Stimulated activated CD4-positive, alpha-beta T cell treated with anti-CD3 and anti-CD28 coated beads, Interleukin-12 subunit alpha, Interleukin-12 subunit beta, amount 100 ng/mL, for 48 hours (primary cell): ENCODE measurements around the gene RGS12.

ENCODE experiments used
- DNase-seq, 3 donors: peaks; one replicate each; pipeline ENCODE4 v3.0.0-alpha.2; 2020; ENCODE audit warnings: low read depth in 2 of 3, low spot score in 1 of 3

RGS12 gene

DNA sequence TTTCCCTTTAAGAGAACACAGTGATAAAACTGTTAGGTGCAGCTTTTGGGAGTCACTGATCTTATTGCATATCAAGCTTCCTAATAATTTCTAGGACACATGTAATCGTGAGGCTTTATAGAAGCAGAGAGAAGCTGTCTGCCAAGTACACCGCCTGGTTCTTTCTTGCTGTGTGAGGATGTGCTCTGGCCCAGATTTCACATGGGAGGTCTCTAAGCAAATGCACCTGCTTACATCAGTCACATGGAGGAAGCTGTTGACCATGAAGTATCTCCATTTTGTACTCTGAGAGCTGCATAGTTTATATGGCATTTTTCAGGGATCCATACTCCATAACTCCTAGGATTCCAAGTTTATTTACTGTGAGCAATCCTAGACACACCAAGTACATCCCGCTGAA, 37.1 kb downstream of the RGS12 start:
- DNase-seq: no peak

DNA sequence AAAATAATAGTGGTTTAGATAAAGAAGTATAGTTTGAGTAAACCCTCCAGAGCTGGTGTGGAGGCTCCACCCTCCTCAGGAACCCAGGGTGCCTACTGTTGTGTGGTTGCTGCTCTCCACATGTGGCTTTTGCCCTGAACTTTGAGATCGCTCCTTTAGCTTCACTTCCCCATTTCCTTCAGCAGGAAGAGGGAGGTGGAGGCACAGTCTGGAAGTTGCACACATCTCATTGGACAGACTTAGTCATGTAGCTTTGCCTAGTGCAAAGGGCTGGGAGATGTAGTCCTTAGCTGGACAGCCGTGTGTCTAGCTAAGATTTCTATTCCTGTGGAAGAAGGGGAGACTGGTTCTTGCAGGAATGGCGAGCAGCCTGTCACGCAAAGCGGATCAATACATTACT, 37.9 kb downstream of the RGS12 start:
- no peak for DNase-seq

DNA sequence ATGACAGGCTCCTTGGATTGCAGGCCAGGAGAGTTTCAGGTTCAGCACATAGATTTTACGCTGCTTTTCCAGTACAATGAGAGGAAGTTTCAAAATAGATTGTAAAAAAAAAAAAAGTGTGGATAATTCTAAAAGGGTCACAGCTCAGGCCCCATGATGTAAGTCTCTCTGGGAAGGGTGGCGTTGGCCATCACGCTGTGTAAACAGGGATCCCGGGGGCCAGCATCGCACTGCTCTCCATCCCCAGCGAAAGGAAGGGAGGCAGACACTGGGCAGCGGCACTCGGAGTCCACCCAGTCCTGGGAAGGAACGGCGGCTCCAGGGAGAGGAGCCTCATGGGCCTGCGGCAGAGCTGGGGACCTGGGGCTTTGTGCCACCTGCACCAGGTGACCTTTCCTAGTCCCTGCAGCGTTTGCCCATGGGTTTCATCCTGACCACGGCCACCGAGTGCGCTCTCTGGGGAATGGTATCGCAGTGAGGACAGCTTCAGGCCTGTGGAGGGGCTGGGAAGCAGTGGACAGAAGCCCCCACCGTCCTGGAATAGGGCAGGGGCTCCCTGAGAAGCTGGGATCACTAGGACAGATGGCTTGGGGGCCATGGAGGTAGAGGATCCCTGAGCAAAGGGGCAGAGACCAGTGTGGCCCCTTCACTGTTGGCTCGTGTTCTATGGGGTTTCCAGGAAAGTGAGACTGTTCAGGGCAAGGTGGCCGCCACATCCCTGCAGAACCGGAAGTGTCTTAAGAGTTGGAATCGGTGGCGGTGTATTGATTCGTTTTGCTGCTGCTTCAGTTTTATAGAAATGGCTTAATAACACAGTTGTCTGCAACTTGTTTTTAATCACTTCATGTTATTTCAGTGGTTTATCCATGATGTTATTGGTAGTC, 38.9 kb downstream of the RGS12 start:
- no peak for DNase-seq

DNA sequence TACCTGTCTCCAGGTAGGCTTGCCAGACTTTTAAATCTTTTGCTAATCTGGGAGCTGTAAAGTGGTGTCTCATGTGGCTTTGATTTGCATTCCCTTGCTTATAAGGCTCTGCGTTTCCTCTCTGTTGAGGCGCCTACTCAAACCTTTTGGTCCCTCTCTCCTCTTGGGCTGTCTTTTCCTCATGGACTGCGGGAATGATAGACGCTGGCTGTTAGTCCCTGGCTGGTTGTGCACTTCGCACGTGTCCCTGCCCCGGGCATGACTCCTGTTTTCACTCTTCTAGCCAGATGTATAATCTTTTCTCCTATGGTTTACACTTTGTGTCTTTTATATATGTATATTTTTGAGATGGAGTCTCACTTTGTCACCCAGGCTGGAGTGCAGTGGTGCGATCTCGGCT, 39.7 kb downstream of the RGS12 start:
- DNase-seq: no peak

DNA sequence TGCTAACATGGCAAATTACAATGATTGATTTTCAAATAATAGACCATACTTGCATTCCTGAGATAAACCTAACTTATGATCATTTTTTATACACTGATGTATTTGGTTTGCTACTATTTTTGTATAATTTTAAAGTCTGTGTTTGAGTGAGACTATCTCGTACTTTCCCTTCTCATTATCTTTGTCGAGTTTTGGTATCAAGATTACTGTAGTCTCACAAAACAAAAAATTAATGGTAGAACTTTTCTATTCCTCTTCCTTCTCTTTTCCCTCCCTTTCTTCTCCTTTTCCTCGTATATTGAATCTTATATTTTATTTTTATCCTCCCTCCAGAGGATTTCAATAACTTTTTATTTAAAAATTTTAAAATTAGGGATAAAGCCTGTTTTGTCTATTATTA, 41.5 kb downstream of the RGS12 start:
- no peak for DNase-seq

DNA sequence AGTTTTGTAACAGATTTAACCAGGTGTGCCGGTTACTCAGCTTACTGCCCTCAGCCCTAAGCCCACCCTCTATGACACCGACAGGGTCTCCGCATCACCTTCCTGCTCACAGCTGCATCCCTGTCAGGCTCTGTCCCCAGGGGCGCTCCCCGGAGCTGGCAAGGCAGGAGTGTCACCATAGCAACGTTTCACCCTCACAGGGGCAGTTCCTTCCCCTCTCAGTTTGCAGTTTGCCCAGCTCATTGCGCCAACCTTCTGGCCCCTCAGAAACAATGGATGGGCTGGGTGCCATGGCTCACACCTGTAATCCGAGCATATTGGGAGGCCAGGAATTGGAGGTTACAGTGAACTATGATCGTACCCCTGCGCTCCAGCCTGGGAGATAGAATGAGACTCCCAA, 42.6 kb downstream of the RGS12 start:
- DNase-seq: no peak

DNA sequence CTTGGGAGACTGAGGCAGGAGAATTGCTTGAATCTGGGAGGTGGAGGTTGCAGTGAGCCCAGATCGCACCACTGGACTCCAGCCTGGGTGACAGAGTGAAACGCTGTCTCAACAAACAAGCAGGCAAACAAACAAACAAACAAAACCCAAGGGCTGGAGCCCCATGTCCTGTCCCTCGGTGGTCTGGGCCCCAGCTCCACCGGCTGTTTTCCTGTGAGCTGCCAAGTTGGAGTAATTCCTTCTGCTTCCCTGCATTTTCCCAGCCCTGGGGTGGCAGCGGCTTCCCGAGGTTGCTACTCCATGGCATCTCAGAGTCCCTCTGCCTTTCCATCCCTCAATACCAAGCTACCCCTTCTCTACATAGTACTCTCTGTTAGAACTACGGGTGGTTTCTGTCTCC, 43.2 kb downstream of the RGS12 start:
- no peak for DNase-seq

DNA sequence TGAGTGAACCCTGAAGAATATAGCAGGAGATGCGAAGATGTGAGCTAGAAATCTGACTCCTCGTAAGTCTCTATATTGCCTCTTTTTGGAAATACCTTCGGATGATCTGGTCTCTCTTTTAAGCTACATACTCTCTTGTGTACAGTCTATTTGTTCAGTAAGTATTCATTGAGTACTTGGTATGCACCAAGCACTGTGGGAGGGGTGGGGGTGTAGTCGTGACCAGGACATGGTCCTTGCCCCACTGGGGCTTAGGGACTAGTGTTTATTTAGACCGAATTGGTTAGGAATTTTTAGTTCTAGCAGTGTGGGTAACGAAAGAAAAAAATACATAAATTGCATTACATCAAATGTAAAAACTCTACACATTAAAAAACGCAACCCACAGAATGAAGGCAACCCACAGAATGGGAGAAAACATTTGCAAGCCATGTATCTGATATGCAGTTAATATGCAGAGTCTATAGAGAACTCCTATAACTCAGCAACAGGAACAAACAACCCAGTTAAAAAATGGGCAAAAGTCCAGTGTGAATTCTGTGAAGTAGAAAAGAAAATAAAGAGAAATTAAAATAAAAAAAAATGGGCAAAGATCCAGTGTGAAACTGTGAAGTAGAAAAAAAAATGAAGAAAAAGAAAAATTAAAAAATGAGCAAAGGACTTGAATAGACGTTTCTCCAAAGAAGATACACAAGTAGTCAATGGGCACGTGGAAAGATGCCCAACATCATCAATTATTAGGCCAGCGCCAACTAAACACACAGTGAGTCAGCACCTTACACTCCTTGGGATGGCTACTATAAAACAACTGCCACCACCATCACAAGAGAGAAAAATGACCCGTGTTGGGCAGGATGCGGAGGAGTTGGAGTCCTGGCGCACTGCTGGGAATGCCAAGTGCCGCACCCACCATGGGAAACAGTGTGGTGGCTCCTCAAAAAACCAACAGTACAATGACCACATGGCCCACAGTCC, 43.8 kb downstream of the RGS12 start:
- no peak for DNase-seq

DNA sequence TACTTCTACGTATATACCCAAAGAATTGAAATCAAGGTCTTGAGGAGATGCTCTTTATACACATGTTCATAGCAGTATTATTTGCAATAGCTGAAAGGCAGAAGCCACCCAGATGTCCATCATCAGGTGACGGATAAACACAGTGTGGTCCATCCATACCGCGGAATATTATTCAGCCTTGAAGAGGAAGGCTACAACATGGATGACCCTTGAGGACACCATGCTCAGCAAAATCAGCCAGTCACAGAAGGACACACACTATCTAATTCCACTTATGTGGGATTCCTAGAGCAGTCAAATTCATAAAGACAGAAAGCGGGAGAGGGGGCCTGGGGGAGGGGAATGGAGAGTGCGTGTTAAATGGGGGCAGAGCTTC, 44.5 kb downstream of the RGS12 start:
- no peak for DNase-seq

DNA sequence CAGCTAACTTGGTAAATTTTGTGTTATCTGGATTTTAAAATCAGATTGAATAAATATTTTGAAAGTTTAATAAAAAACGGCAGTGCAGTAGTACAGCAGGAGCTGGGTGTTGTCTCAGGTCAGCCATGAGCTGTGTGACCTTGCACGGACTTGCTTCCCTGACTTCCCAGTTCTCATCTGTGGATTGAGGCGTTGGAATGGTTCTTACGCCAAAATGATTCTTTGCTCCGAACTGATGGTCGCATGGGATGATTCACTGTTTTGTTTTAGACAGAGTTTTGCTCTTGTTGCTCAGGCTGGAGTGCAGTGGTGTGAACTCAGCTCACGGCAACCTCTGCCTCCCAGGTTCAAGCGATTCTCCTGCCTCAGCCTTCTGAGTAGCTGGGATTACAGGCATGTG, 45.0 kb downstream of the RGS12 start:
- no peak for DNase-seq

DNA sequence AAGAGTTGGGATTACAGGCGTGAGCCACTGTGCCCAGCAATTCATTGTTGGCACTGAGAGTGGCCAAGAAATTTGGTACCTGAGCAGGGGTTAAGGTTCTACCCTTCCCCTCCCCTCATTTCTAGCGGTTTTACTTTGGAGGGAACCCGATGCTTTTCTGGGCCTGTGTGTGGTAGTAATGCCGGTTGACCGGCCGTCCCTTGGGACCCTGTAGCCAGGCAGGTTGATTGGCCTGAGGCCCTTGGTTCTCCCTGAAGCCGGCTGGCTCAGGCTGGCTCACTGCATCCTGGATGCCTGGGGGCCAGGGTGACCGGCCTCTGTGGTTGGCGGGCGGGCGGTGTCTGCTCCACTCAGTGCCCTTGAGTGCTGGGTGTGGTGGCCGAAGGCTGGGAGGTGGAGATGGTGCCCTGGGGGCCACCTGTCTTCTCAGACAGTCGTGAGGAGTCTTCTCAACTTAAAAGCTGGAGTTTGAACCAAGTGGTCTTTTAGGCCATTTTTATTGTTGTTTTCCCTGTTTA, 45.6 kb downstream of the RGS12 start:
- DNase-seq: no peak

DNA sequence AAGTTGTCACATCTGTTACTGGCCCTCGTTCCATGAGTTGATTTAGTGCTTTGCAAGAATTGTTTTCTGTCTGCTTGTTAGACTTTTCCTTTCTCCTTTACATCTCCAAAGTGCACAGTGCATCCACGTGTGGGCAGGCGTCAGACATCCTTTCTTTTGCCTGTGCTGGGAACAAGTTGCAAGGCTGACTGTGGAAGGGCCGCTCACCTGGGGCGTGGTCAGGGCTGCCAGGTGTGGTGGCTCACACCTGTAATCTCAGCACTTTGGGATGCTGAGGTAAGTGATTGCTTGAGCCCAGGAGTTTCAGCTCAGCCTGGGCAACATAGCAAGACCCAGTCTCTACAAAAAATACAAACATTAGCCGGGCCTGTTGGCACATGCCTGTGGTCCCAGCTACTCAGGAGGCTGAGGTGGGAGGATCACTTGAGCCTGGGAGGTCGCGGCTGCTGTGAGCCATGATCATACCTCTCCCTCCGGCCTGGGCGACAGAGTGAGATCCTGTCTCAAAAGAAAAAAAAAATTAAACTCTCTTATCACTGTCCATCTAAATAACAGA, 46.2 kb downstream of the RGS12 start:
- no peak for DNase-seq

DNA sequence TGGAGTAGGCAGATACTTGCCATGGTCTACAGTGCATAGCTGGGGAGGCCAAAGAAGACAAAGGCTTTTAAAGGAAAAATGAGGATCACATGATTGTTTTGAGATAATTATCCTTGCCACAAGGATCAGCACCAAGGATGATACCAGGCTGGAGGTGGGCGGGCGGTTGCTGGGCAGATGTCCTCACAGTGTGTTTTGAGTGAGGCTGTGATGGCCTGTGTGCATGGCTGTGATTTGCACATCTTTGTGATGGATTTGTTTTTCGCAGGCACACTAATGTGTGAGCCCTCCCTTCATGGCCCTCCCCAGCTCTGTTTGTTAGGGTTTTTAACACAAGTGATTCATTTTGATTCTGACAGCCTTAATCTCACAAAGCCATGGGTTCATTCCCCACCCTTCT, 46.8 kb downstream of the RGS12 start:
- DNase-seq: no peak

DNA sequence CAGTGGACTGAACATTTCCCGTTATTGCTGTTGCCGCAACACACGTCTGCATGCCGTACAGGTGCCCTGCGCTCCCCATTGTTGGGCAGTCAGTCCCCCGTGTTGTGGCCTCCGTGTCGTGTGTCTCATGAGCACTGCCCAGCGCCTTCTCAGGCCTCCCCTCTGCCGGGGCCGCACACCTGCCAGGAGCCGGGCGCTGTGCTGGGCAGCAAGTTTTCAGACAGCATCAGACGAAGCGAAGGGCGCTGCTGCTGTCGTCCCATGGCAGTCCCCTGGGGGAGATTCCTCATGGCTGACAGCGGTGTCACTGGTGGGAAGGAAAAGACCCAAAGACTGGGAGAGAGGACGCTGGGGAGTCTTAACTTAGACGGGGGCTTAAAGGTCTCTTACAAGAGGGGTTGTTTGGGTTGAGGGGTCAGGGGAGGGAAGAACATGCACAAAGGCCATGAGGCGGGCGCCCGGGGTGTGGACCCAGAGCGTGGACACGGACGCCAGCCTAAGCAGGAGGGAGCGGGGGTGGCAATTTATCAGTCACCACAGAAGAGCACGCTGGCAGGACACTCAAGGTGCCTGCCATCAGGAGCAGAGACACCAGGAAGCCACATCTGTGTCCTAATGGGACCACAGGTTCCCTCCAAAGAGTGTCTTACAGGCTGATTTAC, 47.3 kb downstream of the RGS12 start:
- no peak for DNase-seq

DNA sequence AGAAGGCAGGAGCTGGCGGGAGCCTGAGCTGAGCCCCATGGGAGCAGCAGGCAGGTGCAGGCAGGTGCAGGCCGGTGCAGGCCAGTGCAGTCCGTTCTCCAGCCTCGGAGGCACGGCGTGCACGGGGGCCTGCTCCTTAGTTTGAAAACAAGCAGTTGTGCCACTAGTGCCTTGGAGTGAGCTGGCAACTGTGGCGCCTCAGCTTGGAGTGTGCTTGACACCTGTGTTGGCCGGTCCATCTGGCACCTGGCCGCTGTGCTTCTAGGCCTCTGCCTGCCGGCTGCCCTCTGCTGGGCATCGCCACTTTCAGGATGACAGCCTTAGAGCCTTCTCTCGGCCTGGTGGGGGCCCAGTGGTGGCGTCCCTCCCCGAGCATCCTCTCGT, 47.9 kb downstream of the RGS12 start:
- no peak for DNase-seq

DNA sequence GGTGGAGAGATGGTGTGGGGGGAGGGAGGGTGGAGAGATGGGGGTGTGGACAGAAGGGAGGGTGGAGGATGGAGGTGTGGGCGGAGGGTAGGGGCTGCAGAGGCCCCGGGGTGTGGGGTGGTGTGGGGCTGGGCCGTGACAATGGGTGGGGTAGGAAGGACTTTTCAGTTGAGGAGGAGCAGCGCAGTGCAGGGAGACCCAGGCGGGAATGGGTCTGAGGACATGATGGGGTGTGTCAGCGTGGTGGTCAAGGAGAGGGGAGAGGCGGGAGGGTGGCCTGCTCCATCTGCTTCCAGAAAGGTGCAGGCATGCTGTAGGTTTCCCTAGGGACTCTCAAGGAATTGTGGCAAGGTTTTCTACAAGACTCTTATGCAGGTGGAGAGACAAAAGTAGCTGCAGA, 48.9 kb downstream of the RGS12 start:
- DNase-seq: no peak

DNA sequence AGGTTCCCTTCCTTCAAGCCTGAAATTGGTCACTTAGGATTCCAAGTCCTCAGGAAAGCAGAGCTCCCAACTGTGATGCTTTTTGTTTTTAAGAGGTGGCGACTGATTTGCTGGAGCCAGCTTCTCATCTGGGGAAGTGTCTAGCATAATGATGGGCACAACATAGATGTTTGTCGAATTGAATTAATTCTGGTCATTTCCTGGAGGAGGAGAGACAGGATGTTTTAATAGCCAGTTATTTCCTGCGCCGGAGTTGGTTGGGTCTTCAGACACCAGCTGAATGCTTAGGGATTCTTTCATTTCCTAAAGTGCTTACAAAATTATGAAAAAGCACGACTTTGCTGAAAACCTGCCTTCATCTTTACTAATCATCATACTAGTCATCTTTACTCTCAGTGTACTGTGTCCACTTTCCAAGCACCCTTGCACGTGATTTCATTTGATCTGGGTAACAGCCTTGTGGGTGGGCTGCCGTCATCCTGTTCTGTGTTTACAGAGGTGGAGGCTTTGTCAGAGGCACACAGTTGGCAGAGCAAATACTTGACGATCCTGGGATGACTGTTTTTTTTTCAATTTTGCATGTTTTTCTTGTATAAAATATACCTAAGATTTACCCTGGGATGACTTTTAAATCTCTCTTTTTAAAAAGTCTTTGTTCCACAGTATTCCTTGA, 49.5 kb downstream of the RGS12 start:
- peak in 1 of 3 donors; percentile 22 for DNase-seq
